Ishikawa (cell line): ENCODE results near the gene XPO5.

ENCODE experiments used
- CEBPB ChIP-seq: IDR thresholded peaks from 2 replicates; pipeline ENCODE4 v1.6.1; 2012
- CREB1 ChIP-seq: IDR thresholded peaks from 2 replicates; pipeline ENCODE4 v1.6.1; 2012; ENCODE audit warnings: low read depth
- EGR1 ChIP-seq: IDR thresholded peaks from 2 replicates; pipeline ENCODE4 v1.6.1; 2012
- EP300 ChIP-seq: IDR thresholded peaks from 2 replicates; pipeline ENCODE4 v1.6.1; 2012; ENCODE audit warnings: borderline replicate concordance
- FOXM1 ChIP-seq: IDR thresholded peaks from 2 replicates; pipeline ENCODE4 v1.6.1; 2012; ENCODE audit warnings: low read depth, borderline replicate concordance
- MAX ChIP-seq: IDR thresholded peaks from 2 replicates; pipeline ENCODE4 v1.6.1; 2012
- NFIC ChIP-seq: IDR thresholded peaks from 2 replicates; pipeline ENCODE4 v1.6.1; 2012
- RAD21 ChIP-seq: IDR thresholded peaks from 2 replicates; pipeline ENCODE4 v1.6.1; 2012; ENCODE audit warnings: low read depth
- REST ChIP-seq: IDR thresholded peaks from 2 replicates; pipeline ENCODE4 v1.6.1; 2012; ENCODE audit warnings: low read depth, mild to moderate bottlenecking
- TAF1 ChIP-seq: IDR thresholded peaks from 2 replicates; pipeline ENCODE4 v1.6.1; 2012; ENCODE audit warnings: low read depth, mild to moderate bottlenecking
- TCF12 ChIP-seq: IDR thresholded peaks from 2 replicates; pipeline ENCODE4 v1.6.1; 2012; ENCODE audit warnings: low read depth
- TEAD4 ChIP-seq: IDR thresholded peaks from 2 replicates; pipeline ENCODE4 v1.6.1; 2012
- YY1 ChIP-seq: IDR thresholded peaks from 2 replicates; pipeline ENCODE4 v1.6.1; 2012; ENCODE audit warnings: low read depth
- ZBTB7A ChIP-seq: IDR thresholded peaks from 2 replicates; pipeline ENCODE4 v1.6.1; 2012; ENCODE audit warnings: low read depth
- TF ChIP-seq, protein P1 (sequence below): IDR thresholded peaks from 2 replicates; pipeline ENCODE4 v1.6.1; 2012

Gene XPO5

GRCh38 chr6:43621078-43621835, 45.4 kb upstream of the XPO5 start:
- TF ChIP-seq TCF12 (no peak), FOXM1 (no peak), EGR1 (no peak), ZBTB7A (no peak), NFIC (no peak), RAD21 (no peak), YY1 (no peak), CEBPB (no peak), EP300 (no peak), MAX (no peak)
- TF ChIP-seq, protein P1, sequence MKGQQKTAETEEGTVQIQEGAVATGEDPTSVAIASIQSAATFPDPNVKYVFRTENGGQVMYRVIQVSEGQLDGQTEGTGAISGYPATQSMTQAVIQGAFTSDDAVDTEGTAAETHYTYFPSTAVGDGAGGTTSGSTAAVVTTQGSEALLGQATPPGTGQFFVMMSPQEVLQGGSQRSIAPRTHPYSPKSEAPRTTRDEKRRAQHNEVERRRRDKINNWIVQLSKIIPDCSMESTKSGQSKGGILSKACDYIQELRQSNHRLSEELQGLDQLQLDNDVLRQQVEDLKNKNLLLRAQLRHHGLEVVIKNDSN: no peak

DNA sequence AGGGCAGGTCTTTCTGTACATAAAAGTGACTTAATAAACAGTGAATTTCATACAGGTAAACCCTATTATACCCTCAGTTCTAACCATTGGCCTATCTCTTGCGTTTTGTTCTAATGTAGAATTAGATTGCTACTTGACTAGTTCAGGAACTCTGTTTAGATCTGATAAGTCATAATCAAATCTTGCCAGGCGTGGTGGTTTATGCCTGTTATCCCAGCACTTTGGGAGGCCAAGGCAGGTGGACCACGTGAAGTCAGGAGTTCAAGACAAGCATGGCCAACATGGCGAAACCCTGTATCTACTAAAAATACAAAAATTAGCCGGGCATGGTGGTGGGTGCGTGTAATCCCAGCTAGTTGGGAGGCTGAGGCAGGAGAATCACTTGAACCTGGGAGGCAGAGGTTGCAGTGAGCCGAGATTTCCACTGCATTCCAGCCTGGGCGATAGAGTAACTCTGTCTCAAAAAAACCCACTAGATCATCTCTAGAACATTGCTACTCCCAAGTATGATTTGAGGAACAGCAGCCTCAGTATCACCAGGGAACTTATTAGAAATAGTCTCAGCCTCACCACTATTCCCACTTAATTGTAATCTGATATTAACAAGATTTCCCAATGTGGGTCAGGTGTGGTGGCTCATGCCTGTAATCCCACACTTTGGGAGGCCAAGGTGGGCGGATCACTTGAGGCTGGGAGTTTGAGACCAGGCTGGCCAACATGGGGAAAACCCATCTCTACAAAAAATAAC, 41.1 kb upstream of the XPO5 start:
- TF ChIP-seq YY1 (no peak), FOXM1 (no peak), ZBTB7A (no peak), CREB1 (no peak), CEBPB (no peak), TEAD4 (no peak), MAX (no peak), EP300 (no peak), NFIC (no peak), REST (no peak), RAD21 (no peak), TAF1 (no peak), TCF12 (no peak), EGR1 (no peak)
- TF ChIP-seq, protein P1: no peak

DNA sequence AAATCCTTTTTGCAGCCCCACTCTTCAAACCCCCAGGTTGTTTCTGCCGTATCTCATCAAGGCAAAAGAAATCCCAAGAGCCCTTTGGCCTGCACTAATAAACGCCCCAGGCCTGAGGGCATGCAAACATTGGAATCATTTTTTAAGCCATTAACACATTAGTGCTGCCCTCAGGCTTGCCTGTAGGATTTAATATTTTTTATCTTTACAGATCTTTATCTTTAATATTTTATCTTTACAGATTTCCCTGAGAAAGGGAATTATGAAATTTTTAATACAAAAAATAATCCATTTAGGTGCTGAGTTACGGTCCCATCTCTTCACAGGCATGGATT, 38.5 kb upstream of the XPO5 start:
- no peak for TF ChIP-seq TAF1

DNA sequence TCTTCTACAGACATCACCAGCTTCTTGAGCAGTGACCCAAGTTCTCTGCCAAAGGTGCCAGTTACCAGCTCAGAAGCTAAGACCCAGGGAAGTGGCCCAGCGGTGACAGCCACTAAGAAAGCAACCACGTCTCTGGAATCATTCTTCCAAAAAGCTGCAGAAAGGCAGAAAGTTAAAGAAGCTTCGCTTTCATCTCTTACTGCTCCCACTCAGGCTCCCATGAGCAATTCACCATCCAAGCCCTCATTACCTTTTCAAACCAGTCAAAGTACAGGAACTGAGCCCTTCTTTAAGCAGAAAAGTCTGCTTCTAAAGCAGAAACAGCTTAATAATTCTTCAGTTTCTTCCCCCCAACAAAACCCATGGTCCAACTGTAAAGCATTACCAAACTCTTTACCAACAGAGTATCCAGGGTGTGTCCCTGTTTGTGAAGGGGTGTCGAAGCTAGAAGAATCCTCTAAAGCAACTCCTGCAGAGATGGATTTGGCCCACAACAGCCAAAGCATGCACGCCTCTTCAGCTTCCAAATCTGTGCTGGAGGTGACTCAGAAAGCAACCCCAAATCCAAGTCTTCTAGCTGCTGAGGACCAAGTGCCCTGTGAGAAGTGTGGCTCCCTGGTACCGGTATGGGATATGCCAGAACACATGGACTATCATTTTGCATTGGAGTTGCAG, 38.0 kb upstream of the XPO5 start:
- TF ChIP-seq TAF1 (no peak), MAX (no peak), CEBPB (no peak), CREB1 (no peak), RAD21 (no peak), NFIC (no peak), YY1 (no peak), TCF12 (no peak), ZBTB7A (no peak), TEAD4 (no peak)
- TF ChIP-seq, protein P1: no peak

GRCh38 chr6:43610431-43610830, 34.6 kb upstream of the XPO5 start:
- TF ChIP-seq EGR1: no peak
- no peak for TF ChIP-seq CEBPB
- TF ChIP-seq ZBTB7A: no peak
- no peak for TF ChIP-seq EP300
- no peak for TF ChIP-seq REST
- no peak for TF ChIP-seq CREB1
- no peak for TF ChIP-seq RAD21
- TF ChIP-seq YY1: no peak
- no peak for TF ChIP-seq FOXM1
- TF ChIP-seq, protein P1: no peak
- no peak for TF ChIP-seq NFIC
